GM12892 (cell line): ENCODE data around the gene UXT.
A peak's percentile ranks its signal among the peaks of the same experiment; 100 is the strongest.
"Not testable (repeated sequence)": the region's sequence is repeated elsewhere in the genome, so short reads cannot be mapped to it uniquely, and the experiment has no call there.

ENCODE experiments used
- DNase-seq: peaks from one replicate; pipeline ENCODE4 v3.0.0; 2011; ENCODE audit not compliant: insufficient read length
- FAIRE-seq: peaks from 2 replicates; lab custom pipeline; 2011; peaks lifted over from hg19 to GRCh38; lab: Jason Lieb, UNC
- POLR2A ChIP-seq: IDR thresholded peaks from 2 replicates; pipeline ENCODE4 v1.6.1; 2011; ENCODE audit warnings: low read depth, low read length, control low read depth
- POLR2AphosphoS5 ChIP-seq: IDR thresholded peaks from 2 replicates; pipeline ENCODE4 v1.6.1; 2011; ENCODE audit warnings: low read depth, low read length, control low read depth
- TAF1 ChIP-seq: IDR thresholded peaks from 2 replicates; pipeline ENCODE4 v1.6.1; 2011; ENCODE audit warnings: low read depth, mild to moderate bottlenecking, control low read depth, low read length, borderline replicate concordance

UXT gene

GRCh38 chrX:47621851-47622250, 37.1 kb downstream of the UXT start:
- no peak for DNase-seq
- FAIRE-seq: no peak
- no peak for TF ChIP-seq POLR2A
- TF ChIP-seq TAF1: no peak
- no peak for TF ChIP-seq POLR2AphosphoS5

GRCh38 chrX:47620303-47620685, 38.7 kb downstream of the UXT start:
- DNase-seq: no peak
- FAIRE-seq: no peak
- TF ChIP-seq POLR2AphosphoS5: no peak
- TF ChIP-seq TAF1: no peak
- TF ChIP-seq POLR2A: no peak

- no peak for TF ChIP-seq POLR2A
- no peak for TF ChIP-seq POLR2AphosphoS5
- no peak for TF ChIP-seq TAF1
- FAIRE-seq: peak; percentile 93
These were observed 39.3 kb downstream of the UXT start, which contains the start of gene SYN1 for GRCh38 chrX:47619486-47620302. Gene SYN1, minus strand, starts transcription at chrX:47619857. Its CDS starts 129 bp downstream, at chrX:47619728.

GRCh38 chrX:47618923-47619485, 40.0 kb downstream of the UXT start:
- TF ChIP-seq TAF1 (no peak), POLR2A (no peak), POLR2AphosphoS5 (no peak)
- DNase-seq (no peak), FAIRE-seq (no peak)

More at GRCh38 chrX:47619486-47620302, 39.3 kb downstream of the UXT start, which contains the start of gene SYN1:
- peak; percentile 80 for DNase-seq

- no peak for TF ChIP-seq POLR2AphosphoS5
- TF ChIP-seq TAF1: no peak
- TF ChIP-seq POLR2A: no peak
- no peak for DNase-seq
- FAIRE-seq: no peak
These were observed 44.4 kb downstream of the UXT start for GRCh38 chrX:47614618-47615017.

GRCh38 chrX:47613082-47613481, 45.9 kb downstream of the UXT start:
- no peak for DNase-seq
- TF ChIP-seq POLR2A: no peak
- TF ChIP-seq TAF1: no peak
- no peak for TF ChIP-seq POLR2AphosphoS5
- FAIRE-seq: no peak

- no peak for FAIRE-seq
- DNase-seq: no peak
- no peak for TF ChIP-seq POLR2AphosphoS5
- TF ChIP-seq TAF1: no peak
- TF ChIP-seq POLR2A: no peak
These were observed 46.6 kb downstream of the UXT start for GRCh38 chrX:47612418-47612817.

GRCh38 chrX:47611926-47612325, 47.1 kb downstream of the UXT start:
- DNase-seq: no peak
- no peak for TF ChIP-seq TAF1
- TF ChIP-seq POLR2A: no peak
- no peak for TF ChIP-seq POLR2AphosphoS5
- no peak for FAIRE-seq

GRCh38 chrX:47611489-47611888, 47.5 kb downstream of the UXT start:
- no peak for TF ChIP-seq POLR2A
- TF ChIP-seq TAF1: no peak
- TF ChIP-seq POLR2AphosphoS5: no peak
- DNase-seq: no peak
- no peak for FAIRE-seq

- TF ChIP-seq POLR2AphosphoS5: no peak
- TF ChIP-seq POLR2A: no peak
- FAIRE-seq (no peak), DNase-seq (no peak)
These were observed 48.5 kb downstream of the UXT start for GRCh38 chrX:47610511-47610910.

GRCh38 chrX:47608130-47608810, 50.7 kb downstream of the UXT start:
- DNase-seq: no peak
- no peak for FAIRE-seq
- no peak for TF ChIP-seq TAF1
- TF ChIP-seq POLR2A: no peak
- TF ChIP-seq POLR2AphosphoS5: no peak

- TF ChIP-seq POLR2A: no peak
- no peak for TF ChIP-seq POLR2AphosphoS5
- TF ChIP-seq TAF1: no peak
- FAIRE-seq (no peak), DNase-seq (no peak)
These were observed 51.9 kb downstream of the UXT start for GRCh38 chrX:47607091-47607490.

- FAIRE-seq: no peak
- no peak for DNase-seq
- TF ChIP-seq TAF1: no peak
These were observed 54.0 kb downstream of the UXT start for GRCh38 chrX:47605024-47605423.

GRCh38 chrX:47603125-47603524, 55.9 kb downstream of the UXT start:
- FAIRE-seq, DNase-seq: not testable (repeated sequence)
